HepG2 (cell line): ENCODE results near the gene TBXA2R. TPM values are rescaled to one million over a fixed set of nuclear protein-coding genes. Genes with fewer than 3 reads are reported as not detected.
A peak's percentile ranks its signal among the peaks of the same experiment; 100 is the strongest.

Source experiments
- ATM ChIP-seq: fragments of 450-650 bp; IDR thresholded peaks from 2 replicates; pipeline ENCODE4 v1.7.1; 2017; ENCODE audit warnings: mild to moderate bottlenecking, borderline replicate concordance
- BRD4 ChIP-seq: sonication (generic); formaldehyde crosslinking; IDR thresholded peaks from 2 replicates; pipeline ENCODE4 v1.4.0; 2020; ENCODE audit warnings: missing genetic modification reagents
- CREB1 ChIP-seq, 2 experiments: fragments of 450-650 bp in 1 of 2; IDR thresholded peaks; 2 replicates each; pipeline ENCODE4 v1.6.1; 2016 to 2017; ENCODE audit warnings: control low read depth in 1 of 2, mild to moderate bottlenecking in 1 of 2, missing compliant biosample characterization in 1 of 2, missing genetic modification characterization in 1 of 2
- CSRNP2 ChIP-seq: sonication (generic); formaldehyde crosslinking; conservative IDR thresholded peaks from 2 replicates; pipeline ENCODE4 v1.8.0; 2022; ENCODE audit warnings: low read depth, missing genetic modification reagents
- E2F5 ChIP-seq: sonication (generic); formaldehyde crosslinking; conservative IDR thresholded peaks from 2 replicates; pipeline ENCODE4 v1.4.0; 2020; ENCODE audit warnings: missing genetic modification reagents
- GFI1 ChIP-seq: sonication (generic); formaldehyde crosslinking; IDR thresholded peaks from 2 replicates; pipeline ENCODE4 v1.5.0; 2020; ENCODE audit warnings: missing genetic modification reagents, mild to moderate bottlenecking, borderline replicate concordance
- HCFC1 ChIP-seq: fragments of 150-350 bp; IDR thresholded peaks from 2 replicates; pipeline ENCODE4 v1.6.1; 2014; ENCODE audit warnings: low read depth, low read length
- KDM5B ChIP-seq: sonication (generic); formaldehyde crosslinking; IDR thresholded peaks from 2 replicates; pipeline ENCODE4 v1.4.0; 2020; ENCODE audit warnings: missing genetic modification reagents, mild to moderate bottlenecking, borderline replicate concordance
- KLF12 ChIP-seq: sonication (generic); formaldehyde crosslinking; IDR thresholded peaks from 2 replicates; pipeline ENCODE4 v1.4.0; 2020; ENCODE audit warnings: missing genetic modification reagents, borderline replicate concordance
- MAFG ChIP-seq: sonication (generic); formaldehyde crosslinking; IDR thresholded peaks from 2 replicates; pipeline ENCODE4 v1.5.1; 2020; ENCODE audit warnings: mild to moderate bottlenecking, missing genetic modification reagents
- RXRB ChIP-seq: IDR thresholded peaks from 2 replicates; pipeline ENCODE4 v1.6.1; 2016; ENCODE audit warnings: borderline replicate concordance, missing genetic modification reagents, missing compliant biosample characterization
- TSC22D2 ChIP-seq: sonication (generic); formaldehyde crosslinking; IDR thresholded peaks from 2 replicates; pipeline ENCODE4 v1.5.1; 2020; ENCODE audit warnings: missing genetic modification reagents, mild to moderate bottlenecking, borderline replicate concordance
- ZBTB25 ChIP-seq: IDR thresholded peaks from 2 replicates; pipeline ENCODE4 v1.6.1; 2018; ENCODE audit warnings: missing genetic modification reagents
- ZKSCAN8 ChIP-seq: IDR thresholded peaks from 2 replicates; pipeline ENCODE4 v1.6.1; 2016; ENCODE audit warnings: borderline replicate concordance, missing genetic modification reagents, missing compliant biosample characterization
- ZNF274 ChIP-seq: sonication (generic); formaldehyde crosslinking; IDR thresholded peaks from 2 replicates; pipeline ENCODE4 v1.5.1; 2020; ENCODE audit warnings: mild to moderate bottlenecking, missing genetic modification reagents
- ZNF331 ChIP-seq: sonication (generic); formaldehyde crosslinking; IDR thresholded peaks from 2 replicates; pipeline ENCODE4 v1.4.0; 2020; ENCODE audit warnings: missing genetic modification reagents
- ZNF333 ChIP-seq: sonication (generic); formaldehyde crosslinking; IDR thresholded peaks from 2 replicates; pipeline ENCODE4 v1.4.0; 2020; ENCODE audit warnings: mild to moderate bottlenecking, missing genetic modification reagents, borderline replicate concordance
- ZNF572 ChIP-seq: sonication (generic); formaldehyde crosslinking; IDR thresholded peaks from 2 replicates; pipeline ENCODE4 v1.5.1; 2020; ENCODE audit warnings: mild to moderate bottlenecking, missing genetic modification reagents
- ZNF597 ChIP-seq: sonication (generic); formaldehyde crosslinking; IDR thresholded peaks from 2 replicates; pipeline ENCODE4 v1.5.0; 2020; ENCODE audit warnings: missing genetic modification reagents
- ZNF724P ChIP-seq: sonication (generic); formaldehyde crosslinking; IDR thresholded peaks from 2 replicates; pipeline ENCODE4 v1.8.0; 2022; ENCODE audit warnings: missing genetic modification reagents, borderline replicate concordance
- ZNF800 ChIP-seq: sonication (generic); formaldehyde crosslinking; IDR thresholded peaks from 2 replicates; pipeline ENCODE4 v1.4.0; 2020; ENCODE audit warnings: missing genetic modification reagents
- ZNF883 ChIP-seq: sonication (generic); formaldehyde crosslinking; IDR thresholded peaks from 2 replicates; pipeline ENCODE4 v1.5.1; 2020; ENCODE audit warnings: mild to moderate bottlenecking, missing genetic modification reagents; ENCODE audit errors: not compliant biosample characterization
- polyA plus RNA-seq, 8 experiments: library from polyadenylated mRNA; depleted of rRNA in 3 of 8; stranded (reverse) in 7 of 8; unstranded in 1 of 8; fragments of >200 nt; fragmentation: Illumina TruSeq in 4 of 8; extraction: Trizol in 4 of 8; gene quantifications; 2 replicates each; pipeline versions ENCODE4 v1.2.1 to v1.2.3, GENCODE V29; 2011 to 2016; ENCODE audit warnings: low read depth in 4 of 8, missing spikeins in 1 of 8, mixed read lengths in 1 of 8; ENCODE audit not compliant: insufficient read depth in 1 of 8
- total RNA-seq, 5 experiments: library from RNA; depleted of rRNA; stranded (reverse); fragments of >200 nt; fragmentation: Illumina TruSeq; extraction: Trizol; gene quantifications; 2 replicates each; pipeline ENCODE4 v1.2.3, GENCODE V29; 2016; ENCODE audit warnings: low read depth in 1 of 5

Gene TBXA2R
- total and polyA plus RNA-seq, 2 of the 13 experiments (the other 11 are each of a cell fraction or from before 2014, with no cell fraction given), result 0.09 TPM; not detected in 1

GRCh38 chr19:3626473-3627350, 20.0 kb upstream of the TBXA2R start, which contains the start of gene CACTIN (continued):
- TF ChIP-seq ZBTB25 (peak; percentile 68; the same call in 1 of the 2 replicates), HCFC1 (peak; percentile 78), ZNF597 (CRISPR knock-in tag) (no peak), ZNF274 (CRISPR knock-in tag) (peak; percentile 77; the same call in 1 of the 2 replicates), TSC22D2 (CRISPR knock-in tag) (peak; percentile 89; the same call in 1 of the 2 replicates), CREB1 (IDR thresholded peaks at IDR 0.05) (no peak), CREB1 (CRISPR knock-in tag; IDR thresholded peaks at IDR 0.05) (peak; percentile 88), ZNF331 (CRISPR knock-in tag) (peak; percentile 57; the same call in 1 of the 2 replicates), GFI1 (CRISPR knock-in tag) (no peak), ZKSCAN8 (CRISPR knock-in tag) (peak; percentile 67; the same call in 1 of the 2 replicates), ZNF800 (CRISPR knock-in tag) (no peak), CSRNP2 (CRISPR knock-in tag) (no peak), KDM5B (CRISPR knock-in tag) (peak; percentile 88; the same call in 1 of the 2 replicates), ZNF572 (CRISPR knock-in tag) (peak; percentile 94; the same call in 1 of the 2 replicates), ATM (no peak), RXRB (CRISPR knock-in tag) (0 out of 2 replicates have a peak, but pooled peaks have one; percentile 41), ZNF333 (CRISPR knock-in tag) (no peak), ZNF883 (no peak), E2F5 (CRISPR knock-in tag) (no peak; the same call in 1 of the 2 replicates), KLF12 (CRISPR knock-in tag) (peak; percentile 94; the same call in 1 of the 2 replicates), BRD4 (CRISPR knock-in tag) (peak; percentile 64; the same call in 1 of the 2 replicates), MAFG (CRISPR knock-in tag) (no peak), ZNF724P (CRISPR knock-in tag) (no peak)
